KMS-11 (cell line): ENCODE results near the gene IL4.
"Not testable (repeated sequence)": the region's sequence is repeated elsewhere in the genome, so short reads cannot be mapped to it uniquely, and the experiment has no call there.

Source experiments
- H2AFZ ChIP-seq: fragments of 200-600 bp; sonication (generic); 2 replicates; pipeline ENCODE4 v1.6.1; 2016; ENCODE audit warnings: antibody characterized with exemption, mixed run types, low read depth
- H3K27ac ChIP-seq: fragments of 200-600 bp; sonication (generic); 2 replicates; pipeline ENCODE4 v1.6.1; 2016; ENCODE audit warnings: mild to moderate bottlenecking, mixed run types
- H3K27me3 ChIP-seq: fragments of 200-600 bp; sonication (generic); 2 replicates; pipeline ENCODE4 v1.6.1; 2017; ENCODE audit warnings: mild to moderate bottlenecking, low read depth, mixed run types, moderate library complexity; ENCODE audit not compliant: insufficient read depth
- H3K36me3 ChIP-seq: fragments of 200-600 bp; sonication (generic); 2 replicates; pipeline ENCODE4 v1.6.1; 2017; ENCODE audit warnings: mild to moderate bottlenecking, mixed run types; ENCODE audit not compliant: insufficient read depth
- H3K4me1 ChIP-seq: fragments of 200-600 bp; sonication (generic); 2 replicates; pipeline ENCODE4 v1.6.1; 2016; ENCODE audit warnings: mild to moderate bottlenecking, low read depth, mixed run types; ENCODE audit not compliant: poor library complexity, severe bottlenecking
- H3K4me2 ChIP-seq: fragments of 200-600 bp; sonication (generic); 2 replicates; pipeline ENCODE4 v1.7.0; 2016; ENCODE audit warnings: mild to moderate bottlenecking, mixed run types
- H3K4me3 ChIP-seq: fragments of 200-600 bp; sonication (generic); IDR thresholded peaks from 2 replicates; pipeline ENCODE4 v1.6.1; 2017; ENCODE audit warnings: low read depth, low read length, mixed read lengths; ENCODE audit not compliant: insufficient read depth
- H3K79me2 ChIP-seq: fragments of 200-600 bp; sonication (generic); 2 replicates; pipeline ENCODE4 v1.6.1; 2016; ENCODE audit warnings: low read depth, mixed run types; ENCODE audit not compliant: insufficient read depth
- H3K9ac ChIP-seq: fragments of 200-600 bp; sonication (generic); 2 replicates; pipeline ENCODE4 v1.6.1; 2016; ENCODE audit warnings: mild to moderate bottlenecking, mixed run types
- H4K20me1 ChIP-seq: fragments of 200-600 bp; sonication (generic); 2 replicates; pipeline ENCODE4 v1.6.1; 2016; ENCODE audit warnings: mild to moderate bottlenecking, mixed run types; ENCODE audit not compliant: insufficient read depth
- TF ChIP-seq, protein P1 (sequence below): fragments of 200-600 bp; sonication (generic); conservative IDR thresholded peaks from 2 replicates; pipeline ENCODE4 v1.6.1; 2017; ENCODE audit warnings: low read depth, mild to moderate bottlenecking, antibody characterized with exemption, low read length, moderate library complexity, mixed read lengths

The IL4 gene

DNA sequence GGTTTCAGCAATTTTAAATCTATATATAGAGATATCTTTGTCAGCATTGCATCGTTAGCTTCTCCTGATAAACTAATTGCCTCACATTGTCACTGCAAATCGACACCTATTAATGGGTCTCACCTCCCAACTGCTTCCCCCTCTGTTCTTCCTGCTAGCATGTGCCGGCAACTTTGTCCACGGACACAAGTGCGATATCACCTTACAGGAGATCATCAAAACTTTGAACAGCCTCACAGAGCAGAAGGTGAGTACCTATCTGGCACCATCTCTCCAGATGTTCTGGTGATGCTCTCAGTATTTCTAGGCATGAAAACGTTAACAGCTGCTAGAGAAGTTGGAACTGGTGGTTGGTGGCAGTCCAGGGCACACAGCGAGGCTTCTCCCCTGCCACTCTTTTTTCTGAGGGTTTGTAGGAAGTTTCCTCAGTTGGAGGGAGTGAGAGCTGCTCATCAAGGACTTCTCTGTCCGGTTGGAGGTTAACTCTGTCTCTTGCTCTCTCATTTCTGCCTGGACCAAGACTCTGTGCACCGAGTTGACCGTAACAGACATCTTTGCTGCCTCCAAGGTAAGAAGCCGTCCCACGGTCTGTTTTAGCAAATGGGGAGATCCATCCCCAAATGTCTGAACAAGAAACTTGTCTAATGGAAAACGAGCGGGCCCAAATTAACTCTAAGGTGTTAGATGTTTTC lies at the start of gene IL4:
Gene IL4 (plus strand): TSS at position 51 of the 692 bp plus-strand sequence. CDS start 62 bp downstream, at position 113.
- Histone ChIP-seq H3K4me2 (no peak within 1 kb of the TSS), H4K20me1 (no peaks in the 10 kb centered on the region), H2AFZ (no peak within 1 kb of the TSS), H3K27me3 (no peaks in the 10 kb centered on the region), H3K4me1 (no peaks in the 10 kb centered on the region), H3K27ac (no peak within 1 kb of the TSS), H3K79me2 (no peaks in the 10 kb centered on the region), H3K4me3 (no peak within 1 kb of the TSS), H3K9ac (no peak within 1 kb of the TSS), H3K36me3 (no peaks in the 10 kb centered on the region)
- TF ChIP-seq, protein P1, sequence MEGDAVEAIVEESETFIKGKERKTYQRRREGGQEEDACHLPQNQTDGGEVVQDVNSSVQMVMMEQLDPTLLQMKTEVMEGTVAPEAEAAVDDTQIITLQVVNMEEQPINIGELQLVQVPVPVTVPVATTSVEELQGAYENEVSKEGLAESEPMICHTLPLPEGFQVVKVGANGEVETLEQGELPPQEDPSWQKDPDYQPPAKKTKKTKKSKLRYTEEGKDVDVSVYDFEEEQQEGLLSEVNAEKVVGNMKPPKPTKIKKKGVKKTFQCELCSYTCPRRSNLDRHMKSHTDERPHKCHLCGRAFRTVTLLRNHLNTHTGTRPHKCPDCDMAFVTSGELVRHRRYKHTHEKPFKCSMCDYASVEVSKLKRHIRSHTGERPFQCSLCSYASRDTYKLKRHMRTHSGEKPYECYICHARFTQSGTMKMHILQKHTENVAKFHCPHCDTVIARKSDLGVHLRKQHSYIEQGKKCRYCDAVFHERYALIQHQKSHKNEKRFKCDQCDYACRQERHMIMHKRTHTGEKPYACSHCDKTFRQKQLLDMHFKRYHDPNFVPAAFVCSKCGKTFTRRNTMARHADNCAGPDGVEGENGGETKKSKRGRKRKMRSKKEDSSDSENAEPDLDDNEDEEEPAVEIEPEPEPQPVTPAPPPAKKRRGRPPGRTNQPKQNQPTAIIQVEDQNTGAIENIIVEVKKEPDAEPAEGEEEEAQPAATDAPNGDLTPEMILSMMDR = no peak

DNA sequence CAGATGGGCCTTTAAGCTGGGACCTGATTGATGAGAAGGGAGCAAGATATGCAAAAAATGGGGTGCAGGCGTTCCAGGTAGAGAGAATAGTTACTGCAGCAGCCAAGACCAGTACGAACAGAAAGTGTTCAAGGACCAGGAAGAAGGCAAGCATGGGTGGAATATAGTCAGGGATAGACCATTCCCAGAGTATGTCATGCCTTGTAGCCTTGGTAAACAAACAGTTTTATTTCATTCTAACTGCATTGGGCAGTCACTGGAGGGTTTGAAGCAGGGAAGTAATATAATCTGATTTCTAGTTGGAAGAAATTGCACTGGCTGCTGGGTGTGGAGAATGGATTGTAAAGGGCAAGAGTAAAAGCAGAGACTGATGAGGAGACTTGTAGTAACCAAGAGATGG lies 46.3 kb upstream of the IL4 start:
- no peak overlapping the region for H3K4me3 ChIP-seq
- no peaks in the 10 kb centered on the region for H3K36me3 ChIP-seq

DNA sequence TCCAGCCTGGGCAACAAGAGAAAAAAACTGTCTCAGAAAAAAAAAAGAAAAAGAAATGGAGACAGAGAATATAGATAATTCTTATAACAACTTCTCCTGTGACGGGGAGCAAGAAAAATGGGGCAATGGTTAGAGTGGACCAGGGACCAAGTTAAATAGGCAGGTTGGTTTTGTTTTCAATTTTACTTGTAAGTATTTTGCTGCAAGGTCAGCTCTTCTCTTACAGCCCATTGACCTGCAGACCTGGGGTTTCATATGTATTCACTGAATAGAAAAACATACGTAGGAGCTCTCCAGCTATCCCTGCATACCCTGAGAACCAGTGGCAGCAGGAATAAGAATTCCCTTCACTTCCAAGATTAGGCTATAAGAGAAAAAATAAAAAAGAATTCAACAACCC lies 45.0 kb upstream of the IL4 start:
- Histone ChIP-seq H3K27me3 (no peaks in the 10 kb centered on the region), H2AFZ (no peak overlapping the region), H3K27ac (no peak overlapping the region), H3K4me2 (no peak overlapping the region), H3K4me3 (no peak overlapping the region), H3K9ac (no peak overlapping the region), H4K20me1 (no peaks in the 10 kb centered on the region), H3K4me1 (peaks cover 4% of the 10 kb centered on the region), H3K36me3 (no peaks in the 10 kb centered on the region), H3K79me2 (no peaks in the 10 kb centered on the region)
- TF ChIP-seq, protein P1 = no peak

More for the DNA sequence above, 46.3 kb upstream of the IL4 start:
- no peaks in the 10 kb centered on the region for H3K79me2 ChIP-seq
- H2AFZ ChIP-seq = no peak overlapping the region
- no peaks in the 10 kb centered on the region for H3K27me3 ChIP-seq
- TF ChIP-seq, protein P1 = no peak
- H3K4me2 ChIP-seq = no peak overlapping the region
- H3K27ac ChIP-seq = no peak overlapping the region
- no peaks in the 10 kb centered on the region for H4K20me1 ChIP-seq
- H3K4me1 ChIP-seq = peaks cover 4% of the 10 kb centered on the region
- H3K9ac ChIP-seq = no peak overlapping the region

DNA sequence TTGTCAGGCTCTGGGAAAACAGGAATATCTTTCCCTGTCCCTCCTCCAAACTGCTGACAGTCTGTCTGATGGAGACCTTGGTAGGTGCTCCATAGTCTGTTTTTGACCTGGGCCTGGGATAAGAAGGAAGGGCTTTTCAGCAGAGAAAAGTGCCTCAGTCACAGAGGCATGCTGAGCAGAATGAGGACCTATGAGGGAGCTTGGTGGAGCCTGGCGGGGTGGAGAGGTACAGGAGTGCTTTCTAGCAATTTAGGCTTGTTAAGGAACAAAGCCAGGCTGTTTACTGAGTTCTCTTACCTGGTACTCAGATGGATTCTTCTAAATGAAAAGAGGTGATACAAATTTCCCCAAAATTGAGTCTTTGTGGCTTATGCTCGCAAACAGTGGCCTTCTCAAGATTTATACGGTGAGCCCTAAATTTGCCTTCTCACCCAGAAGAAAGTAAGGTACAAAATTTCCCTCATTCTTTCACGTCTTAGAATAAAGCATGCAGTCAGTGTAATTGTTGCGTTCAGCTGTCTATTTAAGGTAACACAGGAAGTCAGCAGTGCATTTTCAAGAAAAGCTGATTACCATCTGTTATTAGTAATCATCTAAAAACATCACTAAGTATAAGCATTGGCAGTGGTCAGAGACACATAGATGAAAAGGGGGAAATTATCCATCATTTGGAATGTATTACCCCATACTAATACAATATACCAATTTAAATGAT lies 44.4 kb upstream of the IL4 start:
- no peak overlapping the region for H3K9ac ChIP-seq

DNA sequence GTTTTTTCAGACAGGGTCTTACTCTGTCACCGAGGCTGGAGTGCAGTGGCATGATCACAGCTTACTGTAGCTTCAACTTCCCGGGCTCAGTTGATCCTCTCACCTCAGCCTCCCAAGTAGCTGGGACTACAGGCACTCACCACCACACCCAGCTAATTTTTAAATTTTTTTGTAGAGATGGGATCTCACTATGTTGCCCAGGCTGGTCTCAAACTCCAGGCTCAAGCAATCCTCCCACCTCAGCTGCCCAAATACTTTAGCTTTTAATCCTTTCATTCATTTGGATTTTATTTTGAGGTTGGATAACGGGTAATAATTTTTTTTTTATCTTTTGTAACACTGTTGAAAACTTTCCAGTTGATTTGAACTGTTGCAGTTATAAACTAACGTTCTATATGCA lies 40.2 kb upstream of the IL4 start:
- H3K27ac ChIP-seq, H3K79me2 ChIP-seq, H3K9ac ChIP-seq, H3K27me3 ChIP-seq, H2AFZ ChIP-seq, H3K36me3 ChIP-seq, H4K20me1 ChIP-seq, H3K4me3 ChIP-seq, H3K4me2 ChIP-seq: not testable (repeated sequence)
- H3K4me1 ChIP-seq = peaks cover 14% of the 10 kb centered on the region

More for the DNA sequence above, 44.4 kb upstream of the IL4 start:
- Histone ChIP-seq H3K27me3 (no peaks in the 10 kb centered on the region), H3K79me2 (no peaks in the 10 kb centered on the region), H2AFZ (no peak overlapping the region), H3K4me3 (no peak overlapping the region), H3K27ac (no peak overlapping the region), H3K4me1 (peaks cover 4% of the 10 kb centered on the region), H3K36me3 (no peaks in the 10 kb centered on the region), H4K20me1 (no peaks in the 10 kb centered on the region), H3K4me2 (no peak overlapping the region)
- TF ChIP-seq, protein P1 = no peak
